ENCODE data around the gene EXOC3L4. TPM values are rescaled to one million over a fixed set of nuclear protein-coding genes. Genes with fewer than 3 reads are reported as not detected.

EXOC3L4 gene
- total and polyA plus RNA-seq, 2 of the 8 experiments (the other 6 are each of a cell fraction or from before 2014, with no cell fraction given): 0.45 to 0.57 TPM

DNA sequence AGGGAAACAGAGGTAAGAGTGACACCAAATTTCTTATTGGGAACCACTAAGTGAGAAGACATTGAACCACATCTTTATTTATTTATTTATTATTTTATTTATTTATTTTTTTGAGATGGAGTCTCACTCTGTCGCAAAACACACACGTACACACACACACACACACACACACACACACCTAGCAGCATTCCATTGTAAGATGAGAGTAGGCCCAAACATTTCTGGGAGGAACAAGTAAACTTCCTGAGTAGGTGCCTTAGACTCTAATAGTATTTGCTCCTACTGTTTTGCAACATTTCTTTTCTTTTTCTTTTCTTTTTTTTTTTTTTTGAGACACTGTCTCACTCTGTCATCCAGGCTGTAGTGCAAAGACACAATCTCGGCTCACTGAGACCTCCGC, 30.1 kb upstream of the EXOC3L4 start (continued):
- no peak for TF ChIP-seq POU5F1 (IDR thresholded peaks at IDR 0.05; ENCODE audit: low read depth, low read length)
- TF ChIP-seq CBX8 (IDR thresholded peaks at IDR 0.05; ENCODE audit: borderline replicate concordance, low read depth, low read length): no peak
- no peak for TF ChIP-seq SIX5 (IDR thresholded peaks at IDR 0.05; ENCODE audit: low read depth, low read length)
- no peak for TF ChIP-seq JUN (IDR thresholded peaks at IDR 0.05; ENCODE audit: low read depth, low read length)
- TF ChIP-seq, protein P1, sequence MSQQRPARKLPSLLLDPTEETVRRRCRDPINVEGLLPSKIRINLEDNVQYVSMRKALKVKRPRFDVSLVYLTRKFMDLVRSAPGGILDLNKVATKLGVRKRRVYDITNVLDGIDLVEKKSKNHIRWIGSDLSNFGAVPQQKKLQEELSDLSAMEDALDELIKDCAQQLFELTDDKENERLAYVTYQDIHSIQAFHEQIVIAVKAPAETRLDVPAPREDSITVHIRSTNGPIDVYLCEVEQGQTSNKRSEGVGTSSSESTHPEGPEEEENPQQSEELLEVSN (IDR thresholded peaks at IDR 0.05): no peak

All from H1 (cell line).